Measurements from ENCODE around the gene SHISAL1.
"Not testable (repeated sequence)": the region's sequence is repeated elsewhere in the genome, so short reads cannot be mapped to it uniquely, and the experiment has no call there.

GRCh38 chr22:44234372-44234771 lies 78.4 kb downstream of the SHISAL1 start:
- not testable (repeated sequence) for TF ChIP-seq EZH2 (IDR thresholded peaks at IDR 0.05; ENCODE audit: low read length, unreplicated experiment); CTCF (conservative IDR thresholded peaks at IDR 0.05; ENCODE audit: low read depth, low read length); EZH2phosphoT487 (IDR thresholded peaks at IDR 0.05; ENCODE audit: borderline replicate concordance, low read length)

Data from PC-3 (cell line).